Gastrocnemius medialis (tissue), 4 donors: ENCODE results near the gene OR10G3.

Experiments
- CTCF ChIP-seq, 5 experiments: fragments of 450-650 bp in 3 of 5; fragments of 200-600 bp in 2 of 5; sonication (generic) in 2 of 5; IDR thresholded peaks in 4 of 5; conservative IDR thresholded peaks in 1 of 5; 1 replicate in 4 of 5; 2 replicates in 1 of 5; pipeline ENCODE4 v1.5.1; 2016 to 2019; ENCODE audit warnings: antibody characterized with exemption in 5 of 5, mild to moderate bottlenecking in 3 of 5, moderate library complexity in 3 of 5
- POLR2A ChIP-seq, 2 donors: fragments of 450-650 bp; IDR thresholded peaks; one replicate each; pipeline ENCODE4 v1.6.1; 2017; ENCODE audit warnings: antibody characterized with exemption in 2 of 2, mild to moderate bottlenecking in 2 of 2, moderate library complexity in 2 of 2

- TF ChIP-seq CTCF (IDR thresholded peaks at IDR 0.05 in 4 of 5, conservative IDR thresholded peaks at IDR 0.05 in 1 of 5) = no peak
- TF ChIP-seq POLR2A (IDR thresholded peaks at IDR 0.05) = no peak
Measured at GRCh38 chr14:21553266-21553665, 26.6 kb downstream of the OR10G3 start.
